PFSK-1 (cell line): Measurements from ENCODE around the gene C1orf94.

Experiments
- FOXP2 ChIP-seq: optimal IDR thresholded peaks from 2 replicates; pipeline ENCODE3; 2011; ENCODE audit warnings: borderline replicate concordance, control low read depth, inconsistent platforms; ENCODE audit not compliant: insufficient read depth; ENCODE audit errors: extremely low read length, extremely low read depth
- POLR2AphosphoS5 ChIP-seq: IDR thresholded peaks from 2 replicates; pipeline ENCODE4 v1.6.1; 2012; ENCODE audit warnings: low read depth, mild to moderate bottlenecking, control low read depth, low read length, moderate library complexity
- SIN3A ChIP-seq: IDR thresholded peaks from 2 replicates; pipeline ENCODE4 v1.6.1; 2012; ENCODE audit warnings: mild to moderate bottlenecking, low read length, moderate library complexity, borderline replicate concordance; ENCODE audit not compliant: insufficient read depth
- TAF1 ChIP-seq: IDR thresholded peaks from 2 replicates; pipeline ENCODE4 v1.6.1; 2012; ENCODE audit warnings: low read length, control low read depth, borderline replicate concordance; ENCODE audit not compliant: insufficient read depth
- TF ChIP-seq, protein P1 (sequence below), 2 experiments: IDR thresholded peaks; 2 replicates each; pipeline versions ENCODE4 v1.6.1 to v1.8.0; 2011 to 2012; ENCODE audit warnings: low read depth in 2 of 2, low read length in 2 of 2, control low read depth in 1 of 2, inconsistent platforms in 1 of 2, mild to moderate bottlenecking in 1 of 2, moderate library complexity in 1 of 2; ENCODE audit not compliant: insufficient read depth in 1 of 2

The C1orf94 gene

DNA sequence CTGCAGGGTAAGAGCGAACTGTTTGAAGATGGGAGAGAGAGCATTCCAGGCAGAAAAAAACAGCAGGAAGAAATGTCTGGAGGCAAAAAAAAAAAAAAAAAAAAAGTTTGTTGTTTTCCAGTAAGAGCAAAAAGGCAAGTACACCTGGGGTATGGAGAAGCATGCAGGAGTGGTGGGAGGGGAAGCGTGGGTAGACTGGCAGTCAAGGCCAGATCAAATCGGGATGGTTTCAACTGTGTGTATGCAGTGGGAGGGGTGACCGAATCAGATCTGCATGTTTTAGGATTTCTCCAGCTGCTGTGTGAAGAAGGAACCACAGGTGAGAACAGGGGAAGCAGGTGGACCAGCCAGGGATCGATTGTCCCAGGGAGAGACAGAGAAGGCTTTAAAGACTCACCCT, 46.4 kb upstream of the C1orf94 start:
- no peak for TF ChIP-seq TAF1
- TF ChIP-seq SIN3A = no peak
- TF ChIP-seq POLR2AphosphoS5 = no peak
- TF ChIP-seq FOXP2 = no peak
- TF ChIP-seq, protein P1, sequence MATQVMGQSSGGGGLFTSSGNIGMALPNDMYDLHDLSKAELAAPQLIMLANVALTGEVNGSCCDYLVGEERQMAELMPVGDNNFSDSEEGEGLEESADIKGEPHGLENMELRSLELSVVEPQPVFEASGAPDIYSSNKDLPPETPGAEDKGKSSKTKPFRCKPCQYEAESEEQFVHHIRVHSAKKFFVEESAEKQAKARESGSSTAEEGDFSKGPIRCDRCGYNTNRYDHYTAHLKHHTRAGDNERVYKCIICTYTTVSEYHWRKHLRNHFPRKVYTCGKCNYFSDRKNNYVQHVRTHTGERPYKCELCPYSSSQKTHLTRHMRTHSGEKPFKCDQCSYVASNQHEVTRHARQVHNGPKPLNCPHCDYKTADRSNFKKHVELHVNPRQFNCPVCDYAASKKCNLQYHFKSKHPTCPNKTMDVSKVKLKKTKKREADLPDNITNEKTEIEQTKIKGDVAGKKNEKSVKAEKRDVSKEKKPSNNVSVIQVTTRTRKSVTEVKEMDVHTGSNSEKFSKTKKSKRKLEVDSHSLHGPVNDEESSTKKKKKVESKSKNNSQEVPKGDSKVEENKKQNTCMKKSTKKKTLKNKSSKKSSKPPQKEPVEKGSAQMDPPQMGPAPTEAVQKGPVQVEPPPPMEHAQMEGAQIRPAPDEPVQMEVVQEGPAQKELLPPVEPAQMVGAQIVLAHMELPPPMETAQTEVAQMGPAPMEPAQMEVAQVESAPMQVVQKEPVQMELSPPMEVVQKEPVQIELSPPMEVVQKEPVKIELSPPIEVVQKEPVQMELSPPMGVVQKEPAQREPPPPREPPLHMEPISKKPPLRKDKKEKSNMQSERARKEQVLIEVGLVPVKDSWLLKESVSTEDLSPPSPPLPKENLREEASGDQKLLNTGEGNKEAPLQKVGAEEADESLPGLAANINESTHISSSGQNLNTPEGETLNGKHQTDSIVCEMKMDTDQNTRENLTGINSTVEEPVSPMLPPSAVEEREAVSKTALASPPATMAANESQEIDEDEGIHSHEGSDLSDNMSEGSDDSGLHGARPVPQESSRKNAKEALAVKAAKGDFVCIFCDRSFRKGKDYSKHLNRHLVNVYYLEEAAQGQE (IDR thresholded peaks at IDR 0.05; ENCODE audit: insufficient read depth in 1 of 2, low read depth in 2 of 2, low read length in 2 of 2) = no peak

DNA sequence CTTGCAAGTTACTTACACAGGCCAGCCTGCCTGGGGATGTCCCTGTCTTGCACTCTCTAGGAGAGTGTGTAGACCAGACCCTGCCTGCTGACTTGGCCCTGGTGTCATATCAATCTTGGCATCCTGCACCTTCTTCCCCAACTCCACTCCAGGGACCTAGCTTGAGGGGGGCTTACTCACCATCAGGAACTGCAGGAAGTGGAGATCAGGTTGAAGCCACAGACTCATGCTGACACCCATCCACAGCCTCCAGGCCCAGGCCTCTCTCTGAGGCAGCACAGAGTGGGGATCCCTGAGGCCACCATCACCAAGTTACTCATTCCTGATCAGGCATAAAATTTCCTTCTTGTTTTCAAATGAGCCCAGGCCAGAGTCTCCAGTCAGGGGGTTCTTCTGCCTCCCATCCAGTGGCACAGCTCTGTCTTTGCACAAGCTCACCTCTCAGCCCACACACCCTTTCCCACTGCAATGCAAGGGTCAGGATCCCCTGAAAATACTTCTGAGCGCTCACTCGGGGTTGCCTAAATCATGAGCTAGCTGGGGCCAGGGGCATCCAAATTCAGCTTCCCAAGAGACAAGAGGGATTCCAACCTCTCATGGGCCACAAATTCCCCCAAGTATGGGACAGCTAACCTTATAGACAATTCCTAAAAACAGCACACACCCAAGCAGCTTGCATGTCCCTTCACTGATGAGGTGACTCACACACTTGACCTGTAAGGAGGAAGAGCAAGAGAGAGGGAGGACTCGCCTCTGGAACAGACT, 45.1 kb upstream of the C1orf94 start:
- TF ChIP-seq FOXP2 (no peak), TAF1 (no peak), POLR2AphosphoS5 (no peak), SIN3A (no peak)
- TF ChIP-seq, protein P1 (IDR thresholded peaks at IDR 0.05; ENCODE audit: insufficient read depth in 1 of 2, low read depth in 2 of 2, low read length in 2 of 2) = no peak

DNA sequence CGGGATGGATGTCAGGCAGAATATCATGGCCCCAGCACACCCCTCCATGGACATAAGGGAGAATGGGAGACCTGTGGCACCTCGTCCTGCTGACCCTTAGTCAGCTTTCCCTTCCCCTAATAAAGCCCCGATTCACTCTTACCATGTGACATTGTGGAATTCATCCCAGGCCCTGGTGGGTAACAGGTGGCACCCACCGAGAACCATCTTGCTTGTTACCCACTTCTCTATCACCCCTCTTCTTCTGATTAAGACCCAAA, 44.6 kb upstream of the C1orf94 start:
- TF ChIP-seq SIN3A (no peak), POLR2AphosphoS5 (no peak), FOXP2 (no peak), TAF1 (no peak)
- TF ChIP-seq, protein P1 (IDR thresholded peaks at IDR 0.05; ENCODE audit: insufficient read depth in 1 of 2, low read depth in 2 of 2, low read length in 2 of 2) = no peak

DNA sequence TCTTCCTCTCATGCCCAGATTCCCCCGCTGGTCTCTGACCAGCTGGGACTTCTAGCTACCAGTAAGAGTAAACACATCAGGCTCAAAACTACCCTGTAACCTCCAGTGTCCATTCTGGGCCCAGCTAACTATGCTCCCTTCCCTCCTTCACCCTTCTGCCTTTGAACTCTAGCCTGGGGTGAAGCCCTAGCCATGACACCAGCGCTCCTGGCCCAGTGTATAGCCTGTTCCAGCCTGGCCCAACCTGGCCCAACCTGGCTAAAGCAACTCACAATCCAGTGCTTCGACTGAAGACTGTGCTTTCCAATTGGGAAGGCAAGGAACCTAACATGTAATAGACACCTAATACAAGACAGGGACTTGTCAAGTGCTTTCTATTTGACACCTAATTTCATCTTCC, 39.3 kb upstream of the C1orf94 start:
- TF ChIP-seq SIN3A (no peak), FOXP2 (no peak), POLR2AphosphoS5 (no peak), TAF1 (no peak)
- TF ChIP-seq, protein P1 (IDR thresholded peaks at IDR 0.05; ENCODE audit: insufficient read depth in 1 of 2, low read depth in 2 of 2, low read length in 2 of 2) = no peak

DNA sequence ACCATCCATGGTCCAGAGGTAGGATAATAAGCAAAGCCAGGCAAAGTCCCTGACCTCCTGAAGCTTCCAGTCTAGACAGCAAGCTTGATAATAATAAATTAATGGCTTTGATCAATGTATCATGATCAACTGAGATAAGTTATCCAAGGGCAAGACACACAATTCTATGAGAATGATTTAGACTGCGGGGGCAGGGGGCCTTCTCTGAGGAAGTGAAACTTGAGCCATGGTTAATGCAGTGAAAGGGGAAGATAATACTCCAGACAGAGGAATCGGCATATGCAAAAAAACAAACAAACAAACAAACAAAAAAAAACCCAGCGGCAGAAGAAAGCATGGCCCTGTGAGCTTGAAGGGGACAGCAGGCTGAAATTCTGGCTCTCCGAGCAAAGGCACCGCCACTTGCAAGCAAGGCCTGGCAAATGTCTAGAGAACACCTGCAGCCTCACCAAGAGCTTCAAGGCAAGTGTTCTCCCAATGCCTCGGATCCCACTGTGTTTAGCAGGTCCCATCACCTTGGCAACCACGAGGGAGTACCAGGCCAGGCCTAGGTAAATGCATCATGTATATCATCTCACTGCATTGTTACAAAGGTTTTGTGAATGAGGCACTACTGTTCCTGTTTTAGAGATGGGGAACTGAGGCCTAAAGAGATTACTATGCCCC, 36.6 kb upstream of the C1orf94 start:
- TF ChIP-seq SIN3A (no peak), FOXP2 (no peak), POLR2AphosphoS5 (no peak), TAF1 (no peak)
- TF ChIP-seq, protein P1 (IDR thresholded peaks at IDR 0.05; ENCODE audit: insufficient read depth in 1 of 2, low read depth in 2 of 2, low read length in 2 of 2) = no peak
